CD4-positive, alpha-beta T cell treated with Interleukin-4 for 1 hour (primary cell): Measurements from ENCODE around the gene OGFOD2.

ENCODE experiments used
- DNase-seq, 2 donors: peaks; one replicate each; pipeline ENCODE4 v3.0.0-alpha.2; 2020 to 2022

The OGFOD2 gene

DNA sequence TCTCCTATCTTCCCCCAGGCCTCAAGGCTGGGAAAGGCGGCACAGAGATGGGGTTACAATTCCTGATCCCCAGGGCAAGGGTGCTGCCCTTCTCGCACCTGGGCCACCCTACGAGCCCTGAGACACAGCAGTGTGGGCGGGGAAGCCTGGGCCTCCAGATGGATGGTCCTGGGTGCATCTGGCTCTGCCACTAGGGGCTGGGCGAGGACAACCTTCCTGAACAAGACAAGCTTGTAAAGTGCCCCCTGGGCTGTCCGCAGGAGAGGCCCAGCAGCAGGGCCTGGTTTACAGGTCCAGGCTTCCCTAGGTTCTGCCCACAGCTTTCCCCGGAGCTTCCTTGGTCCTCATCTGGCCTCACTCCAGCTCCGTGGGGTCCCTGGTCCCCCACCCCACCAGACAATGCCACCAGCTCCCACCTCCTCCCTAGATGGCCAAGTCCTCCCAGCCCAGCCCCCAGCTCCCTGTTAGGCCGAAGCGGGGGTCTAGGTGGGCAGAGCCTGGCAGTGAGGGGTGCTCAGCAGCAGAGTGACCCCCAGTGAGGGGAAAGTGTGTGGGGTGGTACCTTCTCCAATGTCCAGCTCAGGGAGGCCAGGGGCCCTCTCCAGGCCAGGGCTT is 14.3 kb downstream of the OGFOD2 start:
- DNase-seq, result no peak

DNA sequence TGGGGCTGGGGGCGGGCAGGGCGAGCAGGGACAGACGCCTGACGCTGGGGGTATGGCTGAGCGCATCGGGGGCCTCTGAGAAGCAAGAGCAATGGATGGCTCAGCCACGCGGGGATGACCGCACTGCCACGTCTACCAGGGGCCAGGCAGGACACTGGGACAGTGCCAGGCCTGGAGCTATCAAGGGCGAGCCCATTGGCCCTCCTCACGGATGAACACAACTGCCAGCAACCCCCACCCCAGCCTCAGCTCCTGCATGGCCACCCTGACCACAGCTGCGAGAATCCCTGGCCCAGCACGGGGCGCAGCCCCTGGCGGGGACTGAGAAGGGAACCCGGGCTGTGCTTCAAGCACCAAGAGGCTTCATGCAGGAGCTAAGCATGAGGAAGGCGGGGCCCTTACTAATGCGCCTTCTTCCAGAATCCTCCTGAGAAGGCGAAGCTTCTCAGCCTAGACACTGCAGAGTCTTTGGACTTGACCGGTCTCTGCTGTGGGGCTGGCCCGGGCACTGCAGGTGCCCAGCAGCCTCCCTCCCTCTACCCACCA is 14.9 kb downstream of the OGFOD2 start:
- no peak for DNase-seq

DNA sequence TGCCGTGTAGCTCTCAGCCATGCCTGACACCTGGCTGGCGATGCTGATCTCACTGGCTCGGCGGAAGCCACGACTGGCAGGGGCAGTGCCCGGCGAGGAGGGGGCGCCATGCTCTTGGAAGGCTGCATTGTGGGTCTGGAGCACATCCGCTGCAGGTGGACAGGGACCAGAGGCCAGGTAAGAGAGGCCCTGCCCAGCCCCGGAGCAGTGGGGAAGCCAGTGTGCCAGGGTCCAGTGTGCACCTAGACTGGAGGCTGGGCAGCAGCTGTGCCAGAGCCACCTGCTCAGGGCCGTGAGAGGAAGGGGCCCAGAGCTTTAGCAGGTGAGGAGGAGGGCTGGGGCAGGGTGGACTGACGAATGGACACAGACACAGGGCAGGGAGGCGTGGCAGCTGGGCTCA is 15.5 kb downstream of the OGFOD2 start:
- DNase-seq, result no peak

DNA sequence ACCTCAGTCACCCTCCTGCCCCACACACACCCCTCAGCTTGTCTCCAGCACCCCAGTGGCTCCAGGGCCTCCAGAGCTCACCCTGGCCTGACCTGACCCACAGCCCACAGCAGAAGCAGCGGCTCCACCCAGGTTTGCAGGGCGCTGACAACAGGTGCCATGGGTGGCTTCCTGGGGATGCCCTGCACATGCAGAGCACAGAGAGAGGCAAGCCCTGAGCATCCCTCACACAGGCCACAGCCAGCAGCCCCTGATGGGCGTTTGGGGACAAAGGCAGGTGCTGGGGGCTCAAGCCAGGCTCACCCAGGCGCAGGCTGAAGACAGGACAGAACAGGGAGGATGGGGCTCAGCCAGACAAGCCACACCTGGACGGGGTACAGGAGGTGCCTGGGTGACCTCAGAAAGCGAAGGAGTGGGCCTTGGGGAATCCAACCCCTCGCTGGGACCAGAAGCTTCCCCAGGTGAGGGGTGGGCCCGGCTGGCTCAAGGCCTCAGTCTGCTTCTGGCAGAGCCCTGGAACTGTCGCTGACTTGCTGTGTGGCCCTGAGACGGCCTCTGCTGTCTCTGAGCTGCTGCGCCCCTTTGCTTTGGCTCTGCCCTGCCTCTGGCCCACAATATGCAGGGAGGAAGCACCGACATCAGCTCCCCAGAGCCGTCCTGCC is 16.0 kb downstream of the OGFOD2 start:
- no peak for DNase-seq

DNA sequence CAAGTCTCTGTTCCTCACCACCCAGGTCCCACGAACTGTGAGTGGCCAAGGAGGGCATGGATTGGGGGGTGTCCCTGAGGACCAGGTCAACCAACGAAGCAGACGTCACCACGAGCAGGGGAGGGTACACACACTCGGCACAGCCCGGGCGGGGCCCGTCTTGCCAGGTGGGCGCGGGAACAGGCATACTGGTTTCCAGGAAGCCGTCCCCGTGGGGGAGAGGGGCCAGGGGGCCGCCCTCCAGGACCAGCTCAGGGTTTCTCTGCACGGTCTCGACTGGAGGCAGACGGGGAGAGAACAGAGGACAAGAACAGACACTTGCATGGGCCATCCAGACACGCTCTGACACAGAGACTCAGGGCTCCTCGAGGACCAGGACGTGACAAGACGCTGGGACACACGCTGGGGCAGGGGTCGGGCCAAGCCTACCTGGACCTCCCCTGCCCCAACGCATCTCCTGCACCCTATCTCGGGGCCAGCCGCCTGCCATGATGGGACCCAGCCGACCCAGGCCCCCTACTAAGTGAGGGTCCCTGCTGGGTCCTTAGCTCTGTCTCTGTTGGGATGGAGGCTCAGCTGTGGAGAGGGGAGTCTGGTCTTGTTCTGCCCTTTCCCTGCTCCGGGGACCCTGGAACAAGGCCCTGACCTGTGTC is 16.7 kb downstream of the OGFOD2 start:
- no peak for DNase-seq

DNA sequence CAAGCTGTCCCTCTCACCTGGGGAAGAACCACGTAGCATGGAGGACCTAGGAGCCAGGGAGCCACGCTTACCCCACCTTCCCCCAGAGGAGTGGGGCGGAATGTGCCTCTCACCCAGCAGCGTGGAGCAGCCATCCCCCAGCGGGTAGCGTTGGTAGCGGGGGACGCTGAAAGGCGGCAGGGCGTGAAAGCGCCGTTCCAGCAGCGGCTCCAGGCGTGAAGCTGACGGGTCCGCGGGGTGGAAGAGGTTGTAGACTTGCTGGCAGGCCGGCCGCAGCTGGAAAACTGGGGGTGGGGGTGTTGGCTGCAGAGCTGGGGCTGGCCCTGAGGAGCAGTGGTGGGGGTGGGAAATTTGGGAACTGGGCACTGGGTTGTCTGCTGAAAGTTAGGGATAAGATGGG is 17.3 kb downstream of the OGFOD2 start:
- no peak for DNase-seq

DNA sequence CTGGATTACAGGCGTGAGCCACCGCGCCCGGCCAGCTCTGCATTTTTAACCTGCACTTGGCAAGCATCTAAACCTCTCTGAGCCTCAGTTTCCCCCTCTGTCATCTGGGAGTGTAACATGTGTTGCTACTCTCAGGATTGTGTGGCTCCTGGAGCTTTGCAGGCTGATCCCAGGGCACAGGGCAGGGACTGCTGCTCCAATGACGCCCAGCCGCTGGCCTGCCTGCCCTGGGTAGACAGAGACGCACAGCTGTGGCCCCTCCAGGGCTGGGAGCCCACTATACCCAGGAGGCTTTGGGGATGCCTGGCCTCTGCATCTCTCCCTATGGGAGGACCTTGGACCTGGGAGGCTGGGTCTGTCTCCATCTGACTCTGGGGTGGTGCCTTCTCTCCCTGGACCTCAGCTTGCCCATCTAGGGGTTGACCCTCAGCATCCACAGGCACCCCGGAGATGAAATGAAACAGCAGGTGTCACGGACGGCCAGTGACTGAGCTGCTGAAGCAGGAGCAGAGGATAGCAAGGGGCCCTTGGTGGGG is 19.2 kb downstream of the OGFOD2 start:
- DNase-seq, result no peak

DNA sequence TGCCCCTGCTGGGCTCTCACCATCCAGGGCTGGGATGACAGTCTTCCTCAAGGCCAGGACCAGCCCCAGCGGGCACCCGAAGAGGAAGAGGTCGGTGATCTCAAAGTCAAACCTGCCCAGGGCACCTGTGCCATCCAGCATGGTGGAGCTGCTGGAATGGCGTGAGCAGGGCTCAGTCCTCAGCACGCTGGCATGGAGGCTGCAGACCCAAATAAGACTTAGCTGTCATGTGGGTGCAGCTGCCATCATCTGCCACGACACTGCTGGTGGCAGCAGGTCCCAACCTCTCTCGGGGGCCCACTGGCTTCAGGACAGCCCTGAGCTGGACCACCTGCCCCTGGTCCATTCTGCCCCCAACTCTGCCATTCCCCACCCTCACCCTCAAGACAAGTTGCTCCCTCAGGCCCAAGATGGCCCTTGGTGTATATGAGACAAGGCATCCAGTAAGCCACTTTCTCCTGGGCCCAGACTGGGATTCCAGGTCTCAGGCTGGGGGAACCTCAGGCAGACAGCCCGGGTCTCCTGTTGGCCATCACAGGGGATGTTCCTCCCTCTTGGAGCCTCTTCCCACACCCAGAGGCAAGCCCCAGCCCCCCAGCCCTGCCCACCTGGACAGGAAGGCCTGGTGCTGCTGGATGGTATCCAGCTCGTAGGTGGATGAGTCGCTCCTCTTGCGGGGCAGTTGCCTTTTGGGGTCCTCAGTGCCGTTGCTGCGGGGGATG is 19.9 kb downstream of the OGFOD2 start:
- no peak for DNase-seq

DNA sequence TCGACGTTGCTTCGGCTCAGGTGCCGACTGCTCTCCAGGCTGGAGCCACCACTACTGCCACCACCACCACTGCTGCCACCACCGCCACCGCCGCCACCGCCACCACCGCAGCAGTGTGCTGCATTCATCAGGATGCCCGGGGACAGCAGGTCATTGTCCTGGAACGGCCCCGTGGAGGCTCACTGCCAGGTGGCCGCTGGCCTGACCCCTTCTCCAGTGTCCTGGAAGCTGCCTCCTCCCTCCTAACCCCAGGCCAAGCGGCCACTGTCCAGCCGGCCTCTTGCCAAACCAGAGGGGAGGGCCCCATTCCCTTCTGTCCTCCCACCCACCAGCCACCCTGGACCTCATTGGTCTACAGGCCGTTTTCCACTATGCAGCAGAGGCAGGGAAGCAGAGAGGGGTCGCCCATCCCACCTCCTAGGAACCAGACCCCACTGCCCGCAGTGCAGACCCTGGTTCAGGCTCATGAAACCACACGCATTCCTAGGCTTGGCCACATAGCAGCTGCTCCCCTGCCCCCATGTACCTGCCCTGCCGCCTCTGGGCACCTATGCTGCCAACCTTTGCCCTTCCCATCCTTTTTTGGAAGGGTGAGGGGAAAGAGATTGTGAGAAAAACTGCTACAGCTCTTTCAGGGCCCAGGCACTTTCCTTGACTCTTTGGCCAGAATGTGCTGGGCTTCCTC is 20.6 kb downstream of the OGFOD2 start:
- DNase-seq, result no peak

DNA sequence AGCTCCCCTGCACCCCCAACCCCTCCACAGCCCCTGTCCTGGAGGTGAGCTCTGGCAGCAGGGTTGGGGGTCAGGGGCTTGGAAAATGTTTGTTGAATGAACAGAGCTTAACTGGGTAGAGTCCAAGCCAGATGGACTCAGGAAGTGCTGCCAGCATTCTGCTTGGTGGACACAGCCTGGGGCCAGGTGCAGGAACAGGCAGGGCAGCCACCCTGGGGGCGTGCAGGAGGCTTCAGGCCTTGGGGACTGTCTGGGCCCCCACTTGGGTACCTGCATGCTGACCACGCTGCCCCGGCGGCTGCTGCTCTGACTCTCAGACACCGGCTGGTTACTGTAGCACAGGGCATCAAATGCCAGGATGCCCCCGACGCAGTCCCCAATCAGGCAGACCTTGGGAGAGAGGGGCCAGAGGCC is 21.2 kb downstream of the OGFOD2 start:
- DNase-seq, result no peak

DNA sequence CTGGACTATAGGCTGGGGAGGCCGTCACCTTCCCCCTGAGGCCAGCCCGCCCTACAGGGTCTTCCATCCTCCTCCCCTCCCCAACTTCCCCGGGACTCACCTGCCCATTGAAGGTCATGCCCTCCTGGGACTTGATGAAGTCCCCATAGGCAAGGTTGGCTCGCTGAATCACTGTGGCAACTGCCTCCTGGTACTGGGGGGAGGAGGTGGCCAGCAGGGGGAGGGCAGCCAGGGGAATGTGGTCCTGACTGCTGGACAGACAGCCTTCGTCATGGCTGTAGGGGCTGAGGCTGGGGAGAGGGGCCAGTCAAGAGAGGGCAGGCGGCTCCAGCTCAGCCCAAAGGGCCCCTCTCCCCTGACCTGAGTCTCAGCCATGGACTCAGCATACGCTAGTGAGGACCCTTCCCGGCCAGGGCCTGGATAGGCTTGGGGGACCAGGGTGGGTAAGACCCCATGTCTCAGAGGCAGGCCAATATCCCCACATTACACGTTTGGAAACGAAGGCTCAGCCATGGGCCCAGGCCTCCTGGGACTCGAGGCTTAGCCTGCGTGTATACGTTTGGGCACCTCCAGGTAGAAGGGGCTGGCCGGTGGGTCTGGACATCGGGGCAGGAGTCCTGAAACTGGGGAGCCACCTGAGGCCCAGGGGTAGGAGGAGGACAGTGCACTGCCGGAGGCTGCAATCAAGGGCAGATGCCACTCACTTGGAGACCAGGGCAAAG is 21.7 kb downstream of the OGFOD2 start:
- DNase-seq, result no peak

DNA sequence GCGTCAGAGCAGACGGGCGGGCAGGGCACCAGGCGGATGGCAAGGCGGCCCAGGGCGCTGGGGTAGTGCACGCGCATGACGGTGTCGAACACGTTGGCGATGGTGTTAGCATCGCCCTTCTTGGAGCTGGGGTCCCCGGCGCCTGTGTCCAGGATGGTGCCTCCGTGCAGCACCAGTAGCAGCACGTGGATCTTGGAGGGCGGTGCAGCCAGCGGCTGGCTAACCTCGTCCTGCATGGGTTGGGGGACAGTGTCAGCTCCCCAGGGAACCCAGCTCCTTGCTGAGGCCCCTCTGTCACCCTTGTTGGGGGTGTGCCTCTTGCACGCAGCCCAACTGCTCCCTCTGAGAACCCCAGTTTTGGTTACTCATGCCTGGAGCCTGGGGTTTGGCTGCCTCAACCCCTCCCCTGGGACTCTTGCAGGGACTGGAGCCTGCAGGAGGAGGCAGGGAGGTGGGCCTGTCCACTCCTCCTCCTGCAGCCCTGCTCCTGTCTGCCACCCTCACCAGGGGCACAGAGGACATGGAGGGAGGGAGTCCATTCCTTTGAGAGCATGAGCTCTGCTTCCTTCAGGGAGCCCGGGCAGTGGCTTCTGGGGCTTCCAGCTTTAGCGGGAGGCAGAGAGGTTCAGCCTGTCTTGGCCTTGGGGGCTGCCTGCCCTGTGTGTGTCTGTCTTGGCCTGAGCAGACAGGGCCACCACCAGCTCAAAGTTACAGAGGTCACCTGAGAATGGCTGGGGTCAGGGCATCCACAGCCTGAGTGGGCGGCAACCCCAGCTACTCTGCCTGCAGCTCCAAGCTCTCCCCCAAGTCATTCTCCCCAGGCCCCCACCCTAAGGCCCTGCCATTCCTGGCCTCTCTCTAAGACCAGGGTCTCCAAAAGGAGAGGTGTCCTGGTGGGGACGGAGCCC is 22.6 kb downstream of the OGFOD2 start:
- no peak for DNase-seq

DNA sequence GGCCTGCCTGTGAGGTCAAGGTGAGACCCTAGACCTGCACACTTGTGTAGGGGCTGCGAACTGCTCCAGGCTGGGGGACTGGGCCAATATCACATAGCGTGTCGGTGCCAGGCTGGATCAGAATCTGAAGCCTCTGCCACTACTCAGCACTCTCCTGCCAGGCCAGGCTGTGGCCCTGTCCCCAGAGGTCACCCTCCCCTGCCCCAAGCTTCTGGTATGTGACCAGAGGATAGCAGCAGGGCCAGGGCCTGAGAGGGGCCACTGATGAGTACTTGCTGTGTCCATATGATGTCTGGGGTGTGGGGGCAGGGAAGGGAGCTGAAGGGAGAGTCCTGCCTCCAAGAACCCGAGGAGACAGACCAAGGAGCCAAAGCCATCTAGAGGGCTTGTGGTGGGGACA is 23.3 kb downstream of the OGFOD2 start:
- no peak for DNase-seq

DNA sequence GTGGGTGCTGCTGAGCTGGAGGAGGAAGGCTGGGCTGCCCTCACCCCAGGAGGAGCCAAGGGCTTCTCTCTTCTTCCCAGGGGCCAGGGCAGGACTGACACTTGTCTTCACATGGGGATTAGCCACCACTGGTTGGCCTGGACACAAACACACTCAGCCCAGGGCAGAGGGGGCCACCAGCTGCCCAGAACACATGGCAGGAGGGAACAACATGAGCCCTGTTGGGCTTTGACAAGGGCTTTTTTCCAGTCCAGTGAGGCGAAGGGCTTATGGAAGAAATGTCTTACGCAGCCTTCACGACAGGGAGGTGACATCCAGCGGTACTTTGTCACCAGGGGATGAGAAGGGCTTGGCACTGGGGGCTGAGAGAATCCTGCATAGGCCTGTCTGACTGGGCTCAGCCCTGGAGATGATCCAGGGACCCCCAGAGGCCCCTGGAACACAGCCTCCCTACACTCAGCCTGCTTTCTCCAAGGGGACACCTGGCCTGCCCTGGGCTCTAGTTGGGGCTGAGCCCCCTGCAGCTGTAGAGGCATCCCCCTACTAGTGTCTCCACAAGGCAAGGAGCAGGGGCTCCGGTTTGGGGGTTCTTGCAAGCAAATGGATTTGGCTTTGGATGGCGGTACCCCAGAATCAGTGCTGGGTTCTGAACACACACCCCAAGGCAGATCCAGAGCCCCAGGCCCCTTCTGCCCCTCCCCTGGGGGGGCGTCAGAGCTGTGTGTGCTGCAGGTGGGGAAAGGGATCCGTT is 24.3 kb downstream of the OGFOD2 start:
- no peak for DNase-seq

DNA sequence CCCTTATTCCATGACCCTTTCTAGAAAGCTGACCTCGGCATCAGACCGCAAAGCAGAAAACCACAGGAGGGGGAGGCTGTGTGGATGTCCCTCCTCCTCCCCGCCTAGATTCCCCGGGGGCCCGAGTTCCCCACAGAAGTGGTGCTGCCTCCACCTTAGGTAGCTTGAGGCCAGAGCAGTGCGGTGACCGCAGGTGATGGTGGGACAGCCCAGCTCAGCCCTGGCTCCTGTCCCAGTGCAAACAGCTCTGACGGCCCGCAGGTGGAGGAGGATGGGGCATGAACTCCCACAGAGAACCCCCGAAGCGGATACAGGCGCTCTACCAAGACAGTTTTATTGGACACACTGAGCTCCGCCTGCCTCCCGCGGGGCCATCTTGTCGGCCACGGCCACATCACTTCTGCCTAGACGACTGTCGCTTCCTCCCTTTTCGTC is 25.0 kb downstream of the OGFOD2 start:
- DNase-seq, result no peak

DNA sequence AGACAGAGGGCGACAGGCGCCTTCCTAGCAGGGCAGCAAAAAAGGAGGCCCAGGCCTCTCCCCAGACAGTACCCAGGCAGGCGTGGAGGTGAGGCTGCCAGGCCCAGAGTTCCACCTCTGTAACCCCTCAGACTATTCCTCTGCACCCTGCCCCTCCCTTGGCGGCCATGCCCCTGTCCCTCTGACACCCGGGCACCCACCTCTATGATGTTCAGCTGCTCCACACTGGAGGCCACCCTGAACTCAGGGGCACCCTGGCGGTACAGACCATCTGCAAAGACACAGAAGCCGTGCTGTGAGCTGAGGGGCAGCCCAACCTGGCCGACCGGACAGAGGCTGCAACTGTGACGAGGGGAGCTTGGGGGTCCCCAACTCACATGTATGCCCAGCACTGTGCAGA is 25.5 kb downstream of the OGFOD2 start:
- no peak for DNase-seq

DNA sequence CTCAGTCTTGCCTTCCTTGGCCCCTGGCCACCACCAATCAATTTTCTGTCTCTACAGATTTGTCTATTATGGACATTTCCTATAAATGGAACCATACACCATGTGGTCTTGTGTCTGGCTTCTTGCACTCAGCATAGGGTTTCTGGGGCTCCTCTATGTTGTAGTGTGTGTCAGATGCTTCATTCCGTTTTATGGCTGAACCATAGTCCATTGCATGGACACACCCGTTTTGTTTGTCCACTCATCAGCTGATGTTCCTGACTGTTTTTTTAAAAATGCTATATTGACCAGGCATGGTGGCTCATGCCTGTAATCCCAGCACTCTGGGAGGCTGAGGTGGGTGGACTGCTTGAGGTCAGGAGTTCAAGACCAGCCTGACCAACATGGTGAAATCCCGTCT is 26.4 kb downstream of the OGFOD2 start:
- DNase-seq, result no peak

DNA sequence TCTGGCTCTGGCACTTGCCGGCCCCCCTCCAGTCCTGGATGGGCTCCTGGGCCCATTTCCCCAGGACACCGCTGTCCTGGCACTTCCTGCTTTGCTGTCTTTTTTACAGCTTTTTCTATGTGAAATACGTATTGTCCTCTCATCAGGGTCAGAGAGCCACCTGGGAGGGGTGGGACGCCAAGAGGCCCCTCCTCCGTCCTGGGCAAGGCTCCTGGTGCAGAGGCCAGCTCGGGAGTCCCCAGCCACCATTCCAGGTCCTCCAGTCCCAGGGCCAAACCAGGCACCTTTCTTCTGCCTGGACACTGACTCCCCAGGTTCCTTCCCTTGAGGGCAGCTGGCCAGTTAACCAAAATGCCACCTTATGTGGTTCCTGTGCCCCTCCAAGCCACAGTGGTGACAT is 28.2 kb downstream of the OGFOD2 start:
- no peak for DNase-seq

DNA sequence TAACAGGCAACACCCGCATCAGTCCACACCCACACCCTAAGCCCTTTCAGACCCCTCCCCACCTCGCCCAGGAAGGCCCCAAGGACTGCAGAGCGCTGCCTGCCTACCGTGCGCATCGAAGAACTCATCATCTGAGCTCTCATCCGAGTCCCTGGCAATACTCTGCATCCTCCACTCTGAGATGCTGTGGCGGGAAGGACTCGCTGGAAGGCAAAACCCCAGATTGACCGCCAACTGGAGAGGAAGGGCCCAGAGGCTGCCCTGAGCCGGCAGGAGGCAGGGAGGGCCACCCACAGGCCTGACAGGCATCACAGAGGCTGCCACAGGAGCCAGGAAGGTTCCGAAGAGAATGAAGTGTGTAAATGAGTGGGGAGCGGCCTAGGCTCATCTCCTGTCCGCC is 29.2 kb downstream of the OGFOD2 start:
- no peak for DNase-seq

DNA sequence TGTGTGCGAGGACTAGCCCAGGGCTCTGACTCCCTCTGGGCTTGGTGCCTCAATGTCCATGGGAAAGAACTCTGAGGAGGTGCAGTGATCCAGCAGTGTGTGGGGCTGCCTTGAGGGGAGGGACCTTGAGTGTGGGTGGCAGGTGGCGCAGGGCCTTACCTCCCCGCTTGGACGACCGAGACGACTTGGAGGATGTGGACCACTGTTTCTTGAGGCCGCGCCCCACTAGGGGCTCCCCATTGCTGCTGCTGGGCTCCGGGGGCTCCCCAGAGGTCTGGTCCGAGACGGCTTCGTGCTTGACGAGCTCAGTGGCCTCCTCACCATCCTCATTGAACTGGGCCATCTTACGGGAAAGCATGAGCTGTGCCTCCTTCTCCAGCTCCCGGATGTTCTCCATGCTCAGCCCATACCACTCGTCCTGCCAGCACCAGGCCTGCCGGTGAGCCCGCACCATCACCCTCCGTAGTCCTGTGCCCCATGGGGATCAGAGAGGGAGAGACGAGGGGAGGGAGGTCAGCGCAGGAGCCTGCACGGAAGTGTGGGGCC is 30.1 kb downstream of the OGFOD2 start:
- DNase-seq, result no peak
